NCI-H2196 (cell line): ENCODE data around the gene CC2D1B.
A peak's percentile ranks its signal among the peaks of the same experiment; 100 is the strongest.

Source experiments
- DNase-seq: peaks from one replicate; lab custom pipeline; 2025; ENCODE audit not compliant: unreplicated experiment; lab: John Stamatoyannopoulos, UW

CC2D1B gene

DNA sequence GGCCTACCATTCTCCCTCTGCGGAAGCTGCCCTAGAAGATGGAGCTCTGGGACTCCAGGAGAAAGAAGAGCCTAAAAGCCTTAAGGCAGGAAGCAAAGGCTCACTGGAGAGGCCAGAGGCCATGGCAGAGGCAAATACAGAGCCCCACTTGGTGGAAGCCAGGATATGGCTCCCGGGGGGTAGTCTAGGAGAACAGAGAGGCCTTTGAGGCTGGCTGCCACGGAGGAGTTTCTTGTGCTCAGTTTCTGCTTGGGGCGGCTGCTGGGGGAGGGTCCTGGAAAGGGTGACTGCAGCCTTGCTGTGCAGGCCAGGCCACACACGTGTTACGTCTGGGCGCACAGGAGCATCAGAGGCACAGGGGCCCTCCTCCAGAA is 5.4 kb downstream of the CC2D1B start:
- no peak for DNase-seq

DNA sequence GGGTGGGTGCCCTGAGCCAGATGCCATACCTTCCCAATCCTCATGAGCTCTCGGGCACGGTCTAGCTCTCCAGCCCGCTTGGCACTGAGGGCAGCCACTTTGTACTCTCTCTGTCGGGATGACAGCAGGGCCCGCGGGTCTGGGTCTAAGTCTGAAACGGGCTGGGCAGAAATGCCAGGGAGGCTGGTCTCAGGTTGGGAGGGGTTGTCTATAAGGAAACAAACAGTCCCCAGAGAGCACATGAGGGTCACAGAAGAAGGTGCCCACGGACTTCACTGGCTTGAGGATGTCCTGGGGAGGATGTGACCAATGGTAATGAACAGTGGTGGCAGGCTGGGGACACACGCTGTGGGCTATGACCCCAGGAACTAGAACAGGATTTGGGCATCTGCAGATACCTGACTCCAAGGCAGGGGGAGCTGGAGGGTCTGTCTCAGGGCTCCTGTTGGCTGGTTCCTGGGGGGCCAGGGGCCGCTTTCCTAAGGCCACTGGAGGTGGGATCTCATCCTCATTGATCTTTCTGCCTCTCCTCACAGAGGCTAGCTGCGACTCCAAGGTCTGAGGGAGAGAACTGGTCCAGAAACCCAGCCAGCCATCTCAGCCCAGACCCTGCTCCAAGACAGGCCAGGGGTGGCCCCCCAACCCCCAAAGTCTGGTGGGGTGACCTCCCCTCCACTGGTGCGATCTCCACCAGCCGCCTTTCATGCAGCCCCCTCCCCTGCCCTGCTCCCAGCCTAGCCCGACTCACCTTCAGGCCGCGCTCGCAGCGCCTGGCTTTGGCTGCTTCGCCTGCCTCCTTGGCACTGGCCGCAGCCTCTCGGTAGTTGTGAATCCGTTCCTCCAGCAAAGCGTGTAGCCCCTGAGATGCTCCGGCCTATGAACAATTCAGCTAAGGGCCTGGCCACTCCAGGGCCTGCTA is 6.1 kb downstream of the CC2D1B start:
- no peak for DNase-seq

DNA sequence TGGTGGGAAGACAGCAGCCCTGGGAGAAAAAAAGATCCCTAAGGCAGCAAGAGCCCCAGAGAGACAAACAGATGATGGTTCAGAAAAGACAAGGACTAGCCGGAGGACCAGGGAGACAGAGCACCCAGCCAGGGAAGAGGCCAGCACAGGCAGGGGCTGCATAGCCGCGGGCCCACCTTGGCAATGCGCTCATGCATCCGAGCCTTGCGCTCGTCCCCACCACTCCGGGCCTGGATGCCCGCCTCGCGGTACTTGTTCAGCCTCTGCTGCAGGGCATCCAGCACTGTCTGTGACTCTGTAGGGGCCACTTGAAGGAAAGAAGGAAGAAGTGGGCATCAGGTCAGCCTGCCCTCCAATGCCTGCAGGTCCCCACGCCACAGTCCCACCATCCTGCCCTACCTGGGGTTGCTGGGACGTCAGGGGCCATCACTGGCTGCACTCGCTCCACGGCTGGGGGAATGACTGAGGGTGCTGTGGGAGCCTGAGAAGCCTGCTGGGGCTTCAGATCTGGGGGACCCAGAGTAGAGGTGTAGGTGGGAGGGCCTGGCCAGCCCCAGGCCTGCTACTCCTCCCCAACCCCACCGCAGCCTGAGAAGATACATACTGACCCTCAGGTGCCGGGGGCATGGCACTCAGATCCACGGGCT is 7.0 kb downstream of the CC2D1B start:
- no peak for DNase-seq

DNA sequence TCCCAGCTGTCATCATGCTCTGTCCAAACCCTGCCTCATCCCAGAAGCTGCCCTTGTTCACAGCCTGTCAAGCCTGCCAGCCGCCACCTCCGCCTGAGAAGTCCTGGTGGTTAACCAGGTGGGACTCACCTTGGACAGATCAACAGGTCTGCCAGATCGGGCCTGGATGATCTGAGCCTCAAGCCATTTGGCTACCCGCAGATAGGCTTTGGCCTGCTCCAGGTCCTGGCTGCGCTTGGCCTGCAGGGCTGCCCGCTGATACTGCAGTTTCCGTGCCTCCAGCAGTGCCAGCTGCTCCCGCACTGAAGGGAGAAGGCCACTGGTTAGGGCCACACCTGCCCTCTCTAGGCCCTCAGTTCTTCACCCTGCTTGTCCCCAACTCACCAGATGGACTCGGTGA is 8.6 kb downstream of the CC2D1B start:
- no peak for DNase-seq

DNA sequence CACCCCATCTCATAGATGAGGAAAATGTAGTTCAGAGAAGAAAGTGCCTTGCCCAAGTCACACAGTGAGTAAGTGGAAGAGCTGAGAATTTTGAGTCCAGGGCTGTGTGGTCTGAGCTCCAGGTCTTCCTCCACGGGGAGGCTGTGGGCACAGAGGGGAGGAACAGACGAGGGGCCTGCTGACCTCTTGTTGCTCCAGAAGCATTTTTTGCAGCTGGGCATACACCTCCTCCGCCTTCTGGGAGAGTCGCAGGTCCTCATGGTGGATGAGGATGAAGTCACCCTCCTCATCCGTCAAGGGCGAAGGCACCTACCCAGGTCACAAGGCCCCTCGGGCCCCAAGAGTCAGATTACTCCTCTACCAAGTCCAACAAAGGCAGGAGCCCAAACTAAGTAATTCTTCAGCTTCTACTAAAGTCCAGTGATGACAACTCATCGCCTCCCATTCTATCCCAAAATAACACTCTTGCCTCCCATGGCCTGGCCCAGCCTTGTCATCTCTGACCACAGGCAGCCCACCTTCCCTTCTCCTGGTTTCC is 9.1 kb downstream of the CC2D1B start:
- DNase-seq, result no peak

DNA sequence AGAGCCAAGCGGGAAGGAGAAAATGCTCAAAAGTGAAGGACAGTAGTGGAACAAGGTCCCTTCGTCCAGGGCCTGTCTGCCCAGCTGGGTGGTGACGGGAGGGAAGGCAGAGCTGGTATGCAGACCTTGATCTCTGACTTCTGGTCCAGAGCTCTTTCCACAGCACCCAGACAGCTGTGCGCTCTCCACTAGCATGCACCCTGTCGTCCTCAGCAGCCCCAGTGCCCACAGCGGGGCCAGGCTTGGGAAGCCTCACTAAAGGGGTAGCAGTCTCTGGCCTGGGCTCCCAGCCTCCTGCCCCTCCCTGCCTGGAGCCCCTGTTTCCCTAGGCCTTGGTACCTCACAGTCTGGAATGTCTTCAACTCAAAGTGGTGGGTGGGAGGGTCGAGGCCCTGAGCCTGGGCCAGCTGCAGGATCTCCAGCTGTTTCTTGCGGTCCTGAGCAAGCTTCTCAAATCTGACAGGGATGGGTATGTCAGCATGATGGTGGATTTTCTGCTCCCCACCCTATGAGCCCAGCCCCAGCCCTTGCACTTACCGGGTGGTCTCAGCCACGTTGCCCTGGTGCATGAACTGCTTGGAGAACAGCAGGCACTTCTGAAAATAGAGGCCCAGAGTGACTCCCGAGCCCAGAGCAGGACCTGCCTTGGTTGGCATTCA is 10.0 kb downstream of the CC2D1B start:
- no peak for DNase-seq

DNA sequence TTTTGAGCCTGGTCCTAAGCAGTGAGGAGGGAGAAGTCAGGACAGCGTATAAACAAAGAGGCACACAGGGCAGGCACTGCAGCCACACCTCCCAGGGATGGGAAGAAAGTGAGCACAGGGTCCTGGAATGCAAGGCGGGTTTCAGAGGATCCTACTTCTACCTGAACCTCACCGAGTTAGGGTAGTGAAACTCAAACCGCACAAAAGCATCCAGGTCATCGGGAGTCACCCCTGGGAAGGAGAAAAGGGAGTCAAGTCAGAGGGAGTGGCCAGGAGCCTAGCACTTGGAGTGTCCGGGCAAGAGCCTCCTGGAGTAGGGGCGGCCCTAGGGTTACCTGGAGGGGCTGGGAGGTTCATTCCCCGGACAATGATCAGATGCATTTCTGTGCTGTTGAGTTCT is 10.6 kb downstream of the CC2D1B start:
- DNase-seq, result no peak

DNA sequence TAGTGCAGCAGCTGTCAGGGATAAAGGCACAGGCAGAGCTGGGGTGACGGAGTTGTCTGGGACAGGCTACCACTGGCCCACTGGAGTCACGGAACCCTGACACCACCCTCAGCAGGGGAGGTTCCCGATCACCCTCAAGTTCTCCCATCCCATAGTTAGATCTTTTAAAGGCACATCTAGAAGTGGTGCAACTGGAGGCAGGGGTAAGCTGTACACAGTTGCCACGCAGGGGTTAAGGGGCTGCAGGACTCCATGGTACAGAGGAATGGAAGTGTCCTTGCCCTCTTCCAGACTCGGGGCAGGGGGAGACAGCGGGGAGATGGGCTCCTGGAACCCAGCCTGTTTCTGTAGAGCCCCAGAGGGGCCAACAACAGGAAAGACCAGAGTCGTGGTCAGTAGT is 13.3 kb downstream of the CC2D1B start:
- no peak for DNase-seq

DNA sequence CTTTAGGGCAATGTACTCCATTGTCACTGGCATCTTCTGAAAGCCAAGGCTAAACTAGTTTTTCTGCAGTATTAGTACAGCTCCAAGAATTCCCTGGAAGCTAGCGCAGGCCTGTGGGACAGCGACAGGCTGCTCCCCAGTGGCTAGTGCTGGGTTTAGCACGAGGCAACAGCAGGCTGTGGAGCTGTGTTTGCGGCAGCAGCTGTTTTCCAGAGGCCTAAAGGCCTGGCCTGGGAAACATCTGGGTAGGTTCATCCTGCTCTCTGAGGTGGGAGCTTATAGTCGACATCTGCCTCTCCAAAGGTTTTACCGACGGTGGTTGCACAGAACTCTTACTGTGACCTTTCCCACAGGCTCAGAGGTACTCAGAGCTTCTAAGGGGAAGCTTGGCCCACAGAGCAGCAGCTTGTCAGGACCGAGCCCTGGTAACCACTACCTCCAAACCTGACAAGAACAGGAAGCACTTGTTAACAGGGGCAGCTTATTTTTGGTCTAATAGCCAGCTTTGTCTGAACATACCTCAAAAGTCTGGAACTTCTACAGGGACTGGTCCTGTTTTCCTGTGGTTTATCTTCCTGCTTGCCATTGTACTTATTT is 17.2 kb downstream of the CC2D1B start:
- peak; percentile 26 for DNase-seq

DNA sequence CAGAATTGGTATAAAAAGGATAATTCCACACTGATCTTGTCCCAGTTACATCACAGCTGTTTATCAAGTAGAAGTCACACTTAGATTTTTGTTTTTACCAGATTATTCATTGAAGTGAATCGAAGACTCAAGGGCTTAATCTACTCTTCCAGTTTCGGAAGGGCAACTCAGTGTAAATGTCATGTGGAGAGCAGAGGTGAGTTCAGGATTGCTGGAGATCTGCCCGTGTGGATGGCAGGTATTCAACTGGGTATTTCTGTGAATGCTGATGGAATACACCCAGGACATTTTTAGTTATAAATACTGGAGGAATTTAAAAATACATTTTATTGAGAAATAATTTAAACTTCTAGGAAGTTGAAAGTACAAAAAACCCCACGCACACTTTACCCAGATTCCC is 19.4 kb downstream of the CC2D1B start:
- no peak for DNase-seq

DNA sequence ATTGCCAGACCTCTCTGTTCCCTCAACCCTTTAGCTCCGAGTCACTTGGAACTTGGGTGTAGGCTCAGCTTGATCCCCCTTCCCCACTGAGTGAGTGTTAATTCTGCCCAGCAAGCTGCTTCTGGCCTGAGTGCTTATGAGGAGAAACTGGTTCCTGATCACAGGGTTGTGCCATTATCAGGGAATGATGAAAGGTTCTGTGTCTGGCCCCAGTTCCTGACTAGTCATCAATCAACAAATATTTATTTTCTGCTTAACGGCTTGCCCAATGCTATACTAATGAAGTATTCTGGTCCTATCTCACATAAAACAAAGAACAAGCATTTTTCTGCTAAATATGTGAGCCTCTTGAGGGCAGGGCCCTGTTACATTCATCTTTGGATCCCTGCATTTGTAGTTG is 20.8 kb downstream of the CC2D1B start:
- DNase-seq, result no peak

DNA sequence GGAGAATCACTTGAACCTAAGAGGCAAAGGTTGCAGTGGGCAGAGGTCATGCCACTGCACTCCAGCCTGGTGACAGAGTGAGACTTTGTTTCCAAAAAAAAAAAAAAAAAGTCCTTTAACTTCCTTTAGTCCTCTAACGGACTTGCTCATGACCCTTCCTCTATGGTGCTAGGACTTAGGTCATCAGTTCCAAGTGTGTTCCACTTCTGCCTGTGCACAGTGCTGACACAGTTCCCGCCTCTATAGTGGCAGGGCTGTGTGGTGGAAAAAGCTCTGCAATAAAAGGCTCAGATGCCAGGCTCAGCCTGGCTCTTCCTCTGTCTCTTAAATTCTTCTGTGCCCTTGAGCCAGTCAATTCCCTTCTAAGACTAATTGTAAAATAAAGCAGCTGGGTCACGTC is 22.0 kb downstream of the CC2D1B start:
- no peak for DNase-seq

DNA sequence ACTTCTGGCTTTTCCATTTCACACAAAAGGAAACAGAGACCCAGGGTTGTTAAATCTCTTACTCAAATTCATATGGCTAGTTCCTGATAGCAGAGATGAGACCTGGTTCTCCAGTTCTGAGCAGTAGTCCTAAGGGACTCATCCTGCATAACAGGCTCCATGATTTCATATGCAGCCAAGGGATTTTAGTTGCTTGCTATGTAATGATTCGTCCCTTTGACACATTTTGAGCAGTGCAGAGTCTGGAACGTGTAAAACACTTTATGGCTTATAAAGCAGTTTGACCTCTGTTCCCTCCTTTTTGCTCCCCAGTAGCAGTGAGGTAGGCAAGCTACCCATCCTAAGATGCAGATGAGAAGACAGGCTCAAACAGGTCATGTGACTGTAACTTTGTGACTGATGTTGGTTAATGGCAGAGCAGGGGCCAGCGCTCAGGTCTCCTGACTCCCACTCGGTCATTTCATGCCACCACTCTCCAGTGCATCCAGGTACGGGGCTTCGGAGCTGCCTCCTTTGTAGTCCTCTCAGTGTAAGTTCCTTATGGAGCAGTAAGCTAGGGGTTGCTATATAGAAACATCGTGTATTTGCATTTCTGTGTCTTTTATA is 24.2 kb downstream of the CC2D1B start:
- DNase-seq, result no peak

DNA sequence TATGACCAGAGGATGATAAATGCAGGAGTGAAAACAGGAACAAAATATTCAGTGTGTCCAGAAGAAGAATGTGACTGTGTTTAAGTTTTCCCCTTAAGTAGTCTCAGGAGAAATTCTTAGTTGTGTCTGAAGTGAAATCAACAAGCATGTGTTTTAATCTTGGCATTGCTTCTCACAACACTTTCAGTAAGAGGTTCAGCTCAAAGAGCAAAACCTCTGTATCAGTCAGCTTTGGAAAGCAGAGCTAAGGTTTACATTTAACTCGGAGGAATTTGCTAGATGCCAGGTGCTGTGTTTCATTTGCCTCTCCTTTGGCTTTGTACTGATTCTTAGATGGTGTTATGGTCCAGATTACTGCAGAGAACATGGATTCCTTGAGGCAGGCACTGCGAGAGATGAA is 28.6 kb downstream of the CC2D1B start:
- DNase-seq, result no peak

DNA sequence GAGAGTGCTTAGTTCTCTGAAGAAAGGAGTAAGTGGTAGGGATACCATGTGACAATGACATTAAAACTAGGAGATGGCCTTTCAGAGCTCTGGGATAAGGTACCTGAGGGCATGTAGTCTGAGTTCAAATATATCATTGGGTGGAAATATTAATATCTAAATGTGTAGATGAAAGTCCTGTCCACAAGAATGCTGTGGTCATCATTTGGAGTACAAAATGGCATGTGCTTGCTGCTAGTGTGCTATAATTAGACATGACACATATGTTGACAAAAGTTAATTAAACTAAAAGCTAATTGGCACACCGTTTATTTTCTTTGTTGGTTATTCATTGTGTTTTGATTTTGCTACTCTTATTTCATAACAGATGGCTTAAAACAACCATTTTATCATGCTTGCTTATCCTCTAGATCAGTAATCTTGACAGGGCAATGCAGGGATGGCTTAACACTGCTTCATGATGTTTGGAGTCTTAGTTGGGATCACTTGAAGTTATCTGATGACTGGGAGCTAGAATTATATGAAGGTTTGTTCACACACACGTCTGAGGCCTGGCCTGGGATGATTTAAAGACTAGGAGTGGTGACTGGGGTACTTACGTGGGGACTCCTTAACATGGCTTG is 31.0 kb downstream of the CC2D1B start:
- no peak for DNase-seq

DNA sequence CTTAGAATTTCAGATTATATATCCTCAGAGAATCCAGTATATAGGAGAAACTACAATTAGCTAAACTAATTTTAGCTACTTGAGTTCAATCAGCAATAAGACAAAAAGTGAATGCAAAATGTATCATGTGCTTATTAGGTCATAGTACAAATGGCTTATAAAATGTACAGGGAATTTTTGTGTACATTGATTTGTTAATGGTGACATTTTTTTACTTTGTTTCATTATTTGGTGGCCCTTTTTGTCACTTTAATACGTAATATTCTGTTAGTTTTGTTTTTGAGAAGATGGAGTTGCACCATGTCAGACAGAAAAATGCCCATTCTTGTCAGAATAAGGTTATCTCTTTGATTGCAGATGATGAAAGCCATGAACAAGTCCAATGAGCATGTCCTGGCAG is 33.6 kb downstream of the CC2D1B start:
- no peak for DNase-seq

DNA sequence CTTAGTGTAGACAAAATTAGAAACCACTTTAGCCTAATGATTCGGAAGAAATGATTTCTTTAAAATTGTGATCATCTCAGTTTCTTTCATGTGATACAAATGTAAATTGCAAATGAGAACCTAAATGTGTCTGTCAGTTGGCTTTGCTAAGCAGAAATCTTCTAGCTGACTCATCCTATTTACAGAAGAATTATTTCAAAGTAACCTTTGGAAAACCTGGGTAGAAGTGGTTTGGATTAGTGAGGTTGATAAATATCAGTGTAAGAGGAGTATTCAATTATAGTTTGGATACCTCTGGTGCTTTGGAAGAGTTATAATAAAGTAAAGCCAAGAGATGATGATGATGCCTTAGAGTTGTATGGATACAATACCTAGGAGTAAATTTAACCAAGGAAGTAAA is 37.4 kb downstream of the CC2D1B start:
- DNase-seq, result no peak

DNA sequence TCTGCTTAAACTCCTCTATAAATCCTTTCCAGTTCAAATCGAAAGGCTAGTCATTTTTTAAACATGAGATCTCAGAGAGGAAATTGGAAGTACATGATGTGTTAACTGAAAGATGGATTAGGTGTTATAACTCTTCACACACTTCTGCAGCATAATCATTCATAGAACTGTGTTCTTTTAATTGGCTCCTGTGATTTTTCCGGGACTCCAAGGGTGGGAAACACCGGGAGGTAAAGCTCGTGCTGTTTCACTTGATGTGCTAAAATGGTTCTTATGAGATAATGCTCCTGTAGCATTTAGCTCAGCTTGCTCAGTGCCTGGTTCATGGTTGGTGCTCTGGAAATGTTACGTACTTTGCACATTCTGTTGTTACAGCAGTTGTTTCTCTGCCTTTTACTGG is 40.2 kb downstream of the CC2D1B start:
- no peak for DNase-seq

DNA sequence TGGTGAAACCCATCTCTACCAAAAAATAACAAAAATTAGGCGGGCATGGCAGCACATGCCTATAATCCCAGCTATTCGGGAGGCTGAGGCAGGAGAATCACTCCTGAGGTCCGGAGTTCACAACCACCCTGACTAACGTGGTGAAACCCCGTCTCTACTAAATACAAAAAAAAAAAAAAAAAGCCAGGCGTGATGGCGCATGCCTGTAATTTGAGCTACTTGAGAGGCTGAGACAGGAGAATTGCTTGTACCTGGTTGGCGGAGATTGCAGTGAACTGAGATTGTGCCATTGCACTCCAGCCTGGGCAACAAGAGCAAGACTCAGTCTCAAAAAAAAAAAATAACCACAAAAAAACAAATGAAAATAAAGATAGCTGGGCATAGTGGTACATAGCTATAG is 42.3 kb downstream of the CC2D1B start:
- DNase-seq, result no peak

DNA sequence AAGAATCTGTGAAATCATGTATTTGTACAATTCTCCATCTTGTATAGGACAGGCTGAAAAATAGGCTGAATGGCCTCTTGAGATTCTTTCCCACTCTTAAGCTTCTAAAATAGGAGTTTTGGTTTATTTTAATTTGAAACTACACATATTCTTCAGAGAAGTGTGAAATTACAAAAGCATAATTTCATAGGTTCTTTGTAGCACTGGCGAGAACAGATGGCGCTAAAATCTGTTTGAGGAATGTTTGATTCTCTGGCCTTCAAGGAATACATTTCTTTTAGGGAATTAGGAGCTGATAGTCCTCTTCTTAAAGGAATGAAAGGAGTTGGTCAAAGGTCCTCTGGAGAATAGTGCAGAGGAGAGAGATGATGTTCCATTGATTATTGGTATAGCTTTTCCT is 44.9 kb downstream of the CC2D1B start:
- DNase-seq, result no peak
